Stimulated activated naive CD8-positive, alpha-beta T cell treated with anti-CD3 and anti-CD28 coated beads, Interleukin-15, amount 100 ng/mL, for 72 hours (primary cell): ENCODE data around the gene TPCN2.
"Not testable (repeated sequence)": the region's sequence is repeated elsewhere in the genome, so short reads cannot be mapped to it uniquely, and the experiment has no call there.

Experiments
- ATAC-seq: fragments of 150-1000 bp; cut with Tn5 transposase; 2 replicates; pipeline ENCODE4 v1.10.0; 2021; ENCODE audit warnings: mild to moderate bottlenecking, moderate library complexity
- DNase-seq, 2 donors: peaks; one replicate each; pipeline ENCODE4 v3.0.0; 2021 to 2022
- H3K27ac Mint-ChIP-seq, 2 donors: one replicate each; pipeline ENCODE4 v1.8.0; 2022; ENCODE audit warnings: mild to moderate bottlenecking in 2 of 2, mixed read lengths in 2 of 2, moderate library complexity in 2 of 2
- H3K27me3 Mint-ChIP-seq: one replicate; pipeline ENCODE4 v1.8.0; 2022; ENCODE audit warnings: mixed read lengths
- H3K4me1 Mint-ChIP-seq: one replicate; pipeline ENCODE4 v1.8.0; 2022; ENCODE audit warnings: mild to moderate bottlenecking, mixed read lengths
- H3K4me3 Mint-ChIP-seq, 2 donors: one replicate each; pipeline ENCODE4 v1.8.0; 2022; ENCODE audit warnings: mild to moderate bottlenecking in 2 of 2, mixed read lengths in 2 of 2, moderate library complexity in 1 of 2
- H3K9me3 Mint-ChIP-seq, 2 donors: one replicate each; pipeline ENCODE4 v1.8.0; 2022; ENCODE audit warnings: mixed read lengths in 2 of 2

TPCN2 gene

GRCh38 chr11:69135420-69136363, 87.0 kb downstream of the TPCN2 start:
- ATAC-seq (no peak), DNase-seq (no peak)
- no peaks in the 10 kb centered on the region for H3K27me3 Mint-ChIP-seq
- no peak overlapping the region for H3K4me3 Mint-ChIP-seq
- H3K4me1 Mint-ChIP-seq: peaks cover 42% of the 10 kb centered on the region
- peaks cover 0 to 22% of the 10 kb centered on the region in 2 donors for H3K9me3 Mint-ChIP-seq
- H3K27ac Mint-ChIP-seq: peak overlapping the region; percentile 78 to 88

GRCh38 chr11:69136471-69136870, 87.7 kb downstream of the TPCN2 start:
- Mint-ChIP-seq H3K4me3 (no peak overlapping the region), H3K9me3 (peaks cover 0 to 22% of the 10 kb centered on the region in 2 donors), H3K4me1 (peaks cover 35% of the 10 kb centered on the region), H3K27me3 (no peaks in the 10 kb centered on the region), H3K27ac (peak overlapping the region in 1 of 2 donors; percentile 27)
- DNase-seq: no peak
- ATAC-seq: no peak

- no peak overlapping the region for H3K27ac Mint-ChIP-seq
- H3K27me3 Mint-ChIP-seq: no peaks in the 10 kb centered on the region
- H3K4me3 Mint-ChIP-seq: no peak overlapping the region
- H3K9me3 Mint-ChIP-seq: peaks cover 0 to 22% of the 10 kb centered on the region in 2 donors
- H3K4me1 Mint-ChIP-seq: peaks cover 43% of the 10 kb centered on the region
- no peak for DNase-seq
- no peak for ATAC-seq
Observed at GRCh38 chr11:69137151-69137844, 88.6 kb downstream of the TPCN2 start.

- Mint-ChIP-seq H3K9me3 (peaks cover 0 to 20% of the 10 kb centered on the region in 2 donors), H3K4me1 (peaks cover 46% of the 10 kb centered on the region), H3K27me3 (no peaks in the 10 kb centered on the region), H3K4me3 (no peak overlapping the region), H3K27ac (no peak overlapping the region)
- DNase-seq (no peak), ATAC-seq (no peak)
Observed at GRCh38 chr11:69138265-69138664, 89.5 kb downstream of the TPCN2 start.

GRCh38 chr11:69140161-69140560, 91.4 kb downstream of the TPCN2 start:
- not testable (repeated sequence) for ATAC-seq, DNase-seq, H3K4me3 Mint-ChIP-seq, H3K27ac Mint-ChIP-seq, H3K27me3 Mint-ChIP-seq
- Mint-ChIP-seq H3K9me3 (peaks cover 0 to 13% of the 10 kb centered on the region in 2 donors), H3K4me1 (peaks cover 46% of the 10 kb centered on the region)

GRCh38 chr11:69140635-69141034, 91.9 kb downstream of the TPCN2 start:
- ATAC-seq: no peak

GRCh38 chr11:69141742-69142141, 93.0 kb downstream of the TPCN2 start:
- no peak overlapping the region for H3K27ac Mint-ChIP-seq
- H3K27me3 Mint-ChIP-seq: no peaks in the 10 kb centered on the region
- peaks cover 32% of the 10 kb centered on the region for H3K4me1 Mint-ChIP-seq
- H3K4me3 Mint-ChIP-seq: no peak overlapping the region
- H3K9me3 Mint-ChIP-seq: peaks cover 9 to 15% of the 10 kb centered on the region in 2 donors
- no peak for DNase-seq
- no peak for ATAC-seq

More at GRCh38 chr11:69140635-69141034, 91.9 kb downstream of the TPCN2 start:
- Mint-ChIP-seq H3K4me3 (no peak overlapping the region), H3K27me3 (no peaks in the 10 kb centered on the region), H3K27ac (no peak overlapping the region), H3K9me3 (peaks cover 0 to 14% of the 10 kb centered on the region in 2 donors), H3K4me1 (peaks cover 41% of the 10 kb centered on the region)
- DNase-seq: no peak

GRCh38 chr11:69142895-69143294, 94.2 kb downstream of the TPCN2 start:
- no peak for DNase-seq
- H3K27ac Mint-ChIP-seq: no peak overlapping the region
- no peaks in the 10 kb centered on the region for H3K27me3 Mint-ChIP-seq
- peaks cover 26% of the 10 kb centered on the region for H3K4me1 Mint-ChIP-seq
- H3K9me3 Mint-ChIP-seq: peaks cover 10 to 18% of the 10 kb centered on the region in 2 donors
- no peak for ATAC-seq
- H3K4me3 Mint-ChIP-seq: no peak overlapping the region

- peak; percentile 77 for ATAC-seq
- peak overlapping the region in 1 of 2 donors; percentile 32 for H3K4me3 Mint-ChIP-seq
- peaks cover 10 to 31% of the 10 kb centered on the region in 2 donors for H3K9me3 Mint-ChIP-seq
- peak overlapping the region; percentile 75 to 96 for H3K27ac Mint-ChIP-seq
- peaks cover 36% of the 10 kb centered on the region for H3K4me1 Mint-ChIP-seq
- DNase-seq: no peak
- H3K27me3 Mint-ChIP-seq: no peaks in the 10 kb centered on the region
Observed at GRCh38 chr11:69144316-69145049, 95.8 kb downstream of the TPCN2 start.

- H3K9me3 Mint-ChIP-seq: peaks cover 10 to 31% of the 10 kb centered on the region in 2 donors
- H3K4me3 Mint-ChIP-seq: no peak overlapping the region
- no peak for DNase-seq
- peaks cover 36% of the 10 kb centered on the region for H3K4me1 Mint-ChIP-seq
- peak overlapping the region in 1 of 2 donors; percentile 75 for H3K27ac Mint-ChIP-seq
- H3K27me3 Mint-ChIP-seq: no peaks in the 10 kb centered on the region
- no peak for ATAC-seq
Observed at GRCh38 chr11:69145050-69145380, 96.3 kb downstream of the TPCN2 start.

GRCh38 chr11:69148377-69148762, 99.6 kb downstream of the TPCN2 start:
- DNase-seq (no peak), ATAC-seq (no peak)
- Mint-ChIP-seq H3K4me3 (peak overlapping the region in 1 of 2 donors; percentile 28), H3K9me3 (peaks cover 10 to 31% of the 10 kb centered on the region in 2 donors), H3K4me1 (peaks cover 29% of the 10 kb centered on the region), H3K27ac (no peak overlapping the region), H3K27me3 (no peaks in the 10 kb centered on the region)

- Mint-ChIP-seq H3K4me3 (peak overlapping the region in 1 of 2 donors; percentile 28), H3K27me3 (no peaks in the 10 kb centered on the region), H3K4me1 (peaks cover 30% of the 10 kb centered on the region), H3K27ac (peak overlapping the region in 1 of 2 donors; percentile 31), H3K9me3 (peaks cover 10 to 31% of the 10 kb centered on the region in 2 donors)
- no peak for DNase-seq
- no peak for ATAC-seq
Observed at GRCh38 chr11:69148806-69149205, 100.1 kb downstream of the TPCN2 start.

GRCh38 chr11:69149338-69150045, 100.8 kb downstream of the TPCN2 start:
- Mint-ChIP-seq H3K27ac (peak overlapping the region in 1 of 2 donors; percentile 31), H3K9me3 (peaks cover 10 to 31% of the 10 kb centered on the region in 2 donors), H3K4me1 (peaks cover 23% of the 10 kb centered on the region)
- not testable (repeated sequence) for DNase-seq, ATAC-seq, H3K4me3 Mint-ChIP-seq, H3K27me3 Mint-ChIP-seq

GRCh38 chr11:69150175-69150574, 101.4 kb downstream of the TPCN2 start:
- Mint-ChIP-seq H3K9me3 (peaks cover 10 to 31% of the 10 kb centered on the region in 2 donors), H3K4me1 (peaks cover 18% of the 10 kb centered on the region), H3K4me3 (no peak overlapping the region), H3K27me3 (no peaks in the 10 kb centered on the region), H3K27ac (no peak overlapping the region)
- ATAC-seq (no peak), DNase-seq (no peak)

- DNase-seq (no peak), ATAC-seq (no peak)
- peaks cover 34% of the 10 kb centered on the region for H3K4me1 Mint-ChIP-seq
- peaks cover 10% of the 10 kb centered on the region for H3K27me3 Mint-ChIP-seq
- peaks cover under 1 to 14% of the 10 kb centered on the region in 2 donors for H3K9me3 Mint-ChIP-seq
- no peak overlapping the region for H3K4me3 Mint-ChIP-seq
- H3K27ac Mint-ChIP-seq: no peak overlapping the region
Observed at GRCh38 chr11:69151836-69152235, 103.1 kb downstream of the TPCN2 start.
